ENCODE results near the gene WDR5.

Gene WDR5

GRCh38 chr9:134173127-134174072 lies 37.5 kb downstream of the WDR5 start:
- Histone ChIP-seq H3K4me3 (ENCODE audit: low read length) (no peak overlapping the region), H3K4me2 (ENCODE audit: low read depth, low read length) (no peak overlapping the region), H3K4me1 (ENCODE audit: low read length) (no peaks in the 10 kb centered on the region), H4K20me1 (ENCODE audit: insufficient read depth, low read length) (no peaks in the 10 kb centered on the region), H3K27ac (ENCODE audit: low read length) (no peak overlapping the region), H3K9me2 (replicated peaks; ENCODE audit: insufficient read depth, low read length) (no peaks in the 10 kb centered on the region), H2AFZ (ENCODE audit: low read length) (no peak overlapping the region), H3K27me3 (replicated peaks; ENCODE audit: insufficient read depth, low read length) (peaks cover 83% of the 10 kb centered on the region), H3K9ac (ENCODE audit: low read length) (no peak overlapping the region), H3F3A (ENCODE audit: insufficient read depth, low read length) (no peaks in the 10 kb centered on the region), H3K36me3 (replicated peaks; ENCODE audit: insufficient read depth, low read length) (no peaks in the 10 kb centered on the region), H3K9me3 (replicated peaks; ENCODE audit: insufficient read depth, low read length) (no peaks in the 10 kb centered on the region), H3K79me2 (ENCODE audit: low read length) (no peaks in the 10 kb centered on the region)
- no peak for DNase-seq
- TF ChIP-seq EZH2phosphoT487 (IDR thresholded peaks at IDR 0.05; ENCODE audit: low read length) (no peak), EZH2 (optimal IDR thresholded peaks at IDR 0.05; ENCODE audit: low read depth, low read length) (no peak), CTCF (IDR thresholded peaks at IDR 0.05; ENCODE audit: low read length) (no peak)

- TF ChIP-seq EZH2 (optimal IDR thresholded peaks at IDR 0.05; ENCODE audit: low read depth, low read length) (no peak), CTCF (IDR thresholded peaks at IDR 0.05; ENCODE audit: low read length) (no peak), EZH2phosphoT487 (IDR thresholded peaks at IDR 0.05; ENCODE audit: low read length) (no peak)
- H3K79me2 ChIP-seq (ENCODE audit: low read length): no peaks in the 10 kb centered on the region
- no peaks in the 10 kb centered on the region for H3K9me2 ChIP-seq (replicated peaks; ENCODE audit: insufficient read depth, low read length)
- no peak for DNase-seq
- no peaks in the 10 kb centered on the region for H3K4me1 ChIP-seq (ENCODE audit: low read length)
- no peak overlapping the region for H3K27ac ChIP-seq (ENCODE audit: low read length)
- H3F3A ChIP-seq (ENCODE audit: insufficient read depth, low read length): no peaks in the 10 kb centered on the region
- H3K4me3 ChIP-seq (ENCODE audit: low read length): no peak overlapping the region
- no peak overlapping the region for H3K9ac ChIP-seq (ENCODE audit: low read length)
- no peaks in the 10 kb centered on the region for H3K9me3 ChIP-seq (replicated peaks; ENCODE audit: insufficient read depth, low read length)
- H4K20me1 ChIP-seq (ENCODE audit: insufficient read depth, low read length): no peaks in the 10 kb centered on the region
- H3K4me2 ChIP-seq (ENCODE audit: low read depth, low read length): no peak overlapping the region
- H3K27me3 ChIP-seq (replicated peaks; ENCODE audit: insufficient read depth, low read length): peaks cover 84% of the 10 kb centered on the region
- H2AFZ ChIP-seq (ENCODE audit: low read length): no peak overlapping the region
- H3K36me3 ChIP-seq (replicated peaks; ENCODE audit: insufficient read depth, low read length): no peaks in the 10 kb centered on the region
Observed at GRCh38 chr9:134174073-134174449, 38.2 kb downstream of the WDR5 start.

GRCh38 chr9:134174526-134175290 lies 38.8 kb downstream of the WDR5 start:
- no peak overlapping the region for H3K4me2 ChIP-seq (ENCODE audit: low read depth, low read length)

More at GRCh38 chr9:134174526-134175290, 38.8 kb downstream of the WDR5 start:
- no peaks in the 10 kb centered on the region for H3F3A ChIP-seq (ENCODE audit: insufficient read depth, low read length)
- H3K4me1 ChIP-seq (ENCODE audit: low read length): no peaks in the 10 kb centered on the region
- H2AFZ ChIP-seq (ENCODE audit: low read length): no peak overlapping the region
- no peaks in the 10 kb centered on the region for H3K9me3 ChIP-seq (replicated peaks; ENCODE audit: insufficient read depth, low read length)
- peaks cover 84% of the 10 kb centered on the region for H3K27me3 ChIP-seq (replicated peaks; ENCODE audit: insufficient read depth, low read length)
- DNase-seq: no peak
- no peak overlapping the region for H3K9ac ChIP-seq (ENCODE audit: low read length)
- no peak overlapping the region for H3K27ac ChIP-seq (ENCODE audit: low read length)
- no peaks in the 10 kb centered on the region for H3K9me2 ChIP-seq (replicated peaks; ENCODE audit: insufficient read depth, low read length)
- no peak for TF ChIP-seq EZH2phosphoT487 (IDR thresholded peaks at IDR 0.05; ENCODE audit: low read length)
- no peak for TF ChIP-seq CTCF (IDR thresholded peaks at IDR 0.05; ENCODE audit: low read length)
- TF ChIP-seq EZH2 (optimal IDR thresholded peaks at IDR 0.05; ENCODE audit: low read depth, low read length): no peak
- H4K20me1 ChIP-seq (ENCODE audit: insufficient read depth, low read length): no peaks in the 10 kb centered on the region
- no peak overlapping the region for H3K4me3 ChIP-seq (ENCODE audit: low read length)
- no peaks in the 10 kb centered on the region for H3K79me2 ChIP-seq (ENCODE audit: low read length)
- H3K36me3 ChIP-seq (replicated peaks; ENCODE audit: insufficient read depth, low read length): no peaks in the 10 kb centered on the region
